ENCODE data around the gene CENPX. TPM values are rescaled to one million over a fixed set of nuclear protein-coding genes. Genes with fewer than 3 reads are reported as not detected.

Gene CENPX
- 22.8 TPM for total RNA-seq
- long read RNA-seq, transcript CENPX-201 (4 exons, 751 nt), result minor isoform, 12 of 33 reads
- long read RNA-seq, transcript CENPX-202 (5 exons, 805 nt), result major isoform, 17 of 33 reads
- long read RNA-seq, partial matches to known transcripts, result 1 of 33 reads
- long read RNA-seq, other reads (novel, unspliced or antisense), result 1 of 33 reads

GRCh38 chr17:82022310-82022980 lies at the start of gene CENPX:
CENPX (minus strand) TSS chr17:82022878; CDS start chr17:82022861, 17 bp downstream.
- DNase-seq (ENCODE audit: low spot score), result no peak
- intact Hi-C loops (cut with DNase I), result loop anchor here (5.0 kb wide), 1 partner anchor 45 kb away; the partner anchor contains the start of gene ASPSCR1

GRCh38 chr17:82070611-82071010 lies 47.9 kb upstream of the CENPX start:
- DNase-seq (ENCODE audit: low spot score), result no peak
- intact Hi-C loops (cut with DNase I), result no loop called here

DNA sequence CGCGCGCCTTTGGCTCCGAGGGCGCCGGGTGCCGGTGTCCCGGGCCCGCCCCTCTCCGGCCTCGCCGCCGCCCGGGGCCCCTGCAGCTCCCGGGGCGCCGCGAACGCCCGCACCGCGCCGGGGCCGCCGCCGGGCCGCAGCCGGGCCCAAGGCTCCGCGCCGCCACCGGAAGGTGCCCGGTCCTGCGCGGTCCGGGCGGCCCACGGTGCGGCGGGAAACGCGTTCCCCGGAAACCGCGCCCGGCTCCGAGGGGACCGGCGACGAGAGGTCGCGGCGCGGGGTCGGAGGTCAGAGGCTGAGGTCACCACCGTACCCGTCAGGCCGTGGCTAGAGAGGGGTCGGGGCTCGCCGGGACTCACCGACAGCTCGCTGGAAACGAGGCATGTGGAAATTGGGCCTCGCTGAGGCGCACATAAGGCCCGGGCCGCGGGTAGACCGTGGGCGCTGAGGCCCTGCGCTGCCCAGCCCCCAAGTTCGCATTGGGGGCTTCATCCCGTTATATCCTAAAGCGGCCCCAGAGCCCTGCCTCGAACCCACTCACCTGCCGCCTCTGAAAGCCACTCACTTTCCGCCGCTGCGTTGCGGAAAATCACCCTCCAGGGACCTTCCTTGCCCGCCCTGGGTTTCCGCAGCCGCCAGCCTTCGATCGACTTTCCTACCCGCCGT lies 43.1 kb upstream of the CENPX start, which contains the start of gene DUS1L:
DUS1L (minus strand) TSS at position 167 of the 666 bp plus-strand sequence. CDS start 745 bp downstream, outside the sequence.
- DNase-seq (ENCODE audit: low spot score), result peak; percentile 83
- intact Hi-C loops (cut with DNase I), result no loop called here

DNA sequence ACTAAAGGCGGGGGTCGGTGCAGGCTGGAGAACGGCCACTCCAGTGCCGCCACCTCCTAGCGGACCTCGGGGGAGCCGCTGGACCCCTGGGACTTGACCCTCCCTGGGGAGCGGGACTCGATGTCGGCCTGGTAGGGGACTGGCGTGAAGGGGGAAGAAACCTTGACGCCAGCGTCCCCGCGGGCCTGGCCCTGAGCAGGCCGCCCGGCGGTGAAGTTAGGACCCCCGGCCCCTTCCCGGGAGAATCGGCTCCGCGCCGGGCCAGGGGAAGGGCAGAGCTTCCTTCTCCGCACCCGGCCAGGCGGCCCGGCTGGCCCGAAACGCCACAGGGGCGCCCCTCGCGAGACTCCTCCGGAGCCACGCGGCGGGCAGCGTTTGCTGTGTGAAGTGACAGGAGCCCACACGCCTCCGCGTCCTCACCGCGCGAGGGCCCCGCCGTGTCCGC lies 42.5 kb upstream of the CENPX start:
- intact Hi-C loops (cut with DNase I), result no loop called here
- DNase-seq (ENCODE audit: low spot score), result no peak

DNA sequence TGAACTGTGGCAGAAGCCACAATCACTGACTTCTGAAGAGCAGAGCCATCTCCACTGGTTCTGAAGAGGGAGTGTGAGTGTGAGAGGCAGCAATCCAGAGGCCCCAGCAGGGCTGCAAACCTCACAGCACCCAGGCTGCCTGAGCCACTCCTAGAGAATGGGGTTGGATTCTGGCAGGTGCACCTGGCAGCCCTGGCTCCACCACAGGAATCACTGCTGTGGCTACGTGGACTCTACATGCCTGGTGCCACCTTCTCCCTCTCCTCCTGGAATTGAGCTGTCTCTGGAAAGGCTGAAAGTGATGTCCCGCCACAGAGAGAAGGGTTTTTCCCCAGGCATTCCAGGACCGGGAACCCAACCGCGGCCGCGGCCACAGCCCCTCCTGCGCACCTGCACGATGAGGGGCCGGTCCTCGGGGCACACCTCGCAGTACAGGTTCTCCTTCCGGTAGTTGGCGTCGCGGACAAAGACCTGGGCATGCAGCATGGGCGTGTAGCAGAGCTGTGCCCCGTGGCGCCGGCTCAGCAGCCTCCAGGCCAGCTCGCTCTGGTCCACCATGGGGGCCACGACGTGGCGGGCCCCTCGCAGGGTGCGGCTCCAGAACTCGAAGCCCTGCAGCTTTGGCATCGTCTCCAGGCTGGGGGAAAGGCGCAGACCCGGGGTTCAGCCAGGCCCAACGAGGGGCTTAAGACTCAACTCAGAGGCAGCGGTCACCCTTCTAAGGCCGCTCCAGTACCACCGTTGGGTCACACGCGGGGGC lies 41.9 kb upstream of the CENPX start:
- intact Hi-C loops (cut with DNase I), result no loop called here
- no peak for DNase-seq (ENCODE audit: low spot score)

DNA sequence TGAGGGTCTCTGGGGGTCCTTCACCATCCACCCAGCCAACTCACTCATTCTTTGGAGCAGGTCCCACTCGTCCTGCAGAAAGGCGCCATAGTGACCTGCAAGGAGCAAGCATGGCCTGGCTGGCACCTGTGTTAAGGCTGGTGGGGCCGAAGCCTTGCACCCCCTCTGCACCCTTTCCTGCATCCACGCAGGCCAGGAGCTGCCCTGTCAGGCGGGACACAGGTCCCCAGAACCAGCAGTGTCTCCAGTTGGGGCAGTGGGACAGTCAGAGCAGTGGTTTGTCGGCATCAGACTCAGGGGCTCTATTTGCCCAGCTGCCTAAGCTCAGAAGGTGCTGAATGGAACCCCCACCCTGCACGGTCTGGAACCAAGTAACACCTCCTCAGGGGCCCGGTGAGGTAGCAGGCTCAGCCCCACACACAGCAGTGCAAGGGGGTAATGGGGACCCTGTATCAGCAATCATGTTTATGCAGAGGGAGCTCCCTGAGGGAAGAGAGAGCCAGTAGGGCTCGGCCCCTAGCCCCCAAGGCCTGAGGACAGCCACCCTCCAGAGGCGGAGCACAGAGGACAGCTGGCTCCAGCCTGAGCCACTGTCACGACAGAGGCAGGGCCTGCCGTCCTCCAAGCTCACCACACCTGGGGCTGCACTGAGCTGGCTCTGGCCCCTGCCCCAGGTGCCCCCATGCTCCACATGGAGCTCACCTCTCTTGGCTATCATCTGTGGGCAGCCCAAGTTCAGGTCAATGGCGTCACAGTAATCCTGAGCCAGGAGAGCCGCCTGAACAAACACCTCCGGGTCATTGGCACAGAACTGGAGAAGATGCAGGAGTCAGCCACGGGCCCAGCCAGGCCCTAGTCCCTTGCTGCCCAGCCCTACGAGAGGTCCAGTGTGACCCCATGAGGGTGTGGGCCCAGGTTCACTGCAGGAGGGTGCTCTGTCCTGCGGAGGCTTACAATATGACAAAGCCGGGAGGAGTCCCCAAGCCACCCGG lies 41.0 kb upstream of the CENPX start:
- intact Hi-C loops (cut with DNase I), result no loop called here
- DNase-seq (ENCODE audit: low spot score), result no peak

GRCh38 chr17:82062984-82063368 lies 40.3 kb upstream of the CENPX start:
- no peak for DNase-seq (ENCODE audit: low spot score)
- intact Hi-C loops (cut with DNase I), result no loop called here

DNA sequence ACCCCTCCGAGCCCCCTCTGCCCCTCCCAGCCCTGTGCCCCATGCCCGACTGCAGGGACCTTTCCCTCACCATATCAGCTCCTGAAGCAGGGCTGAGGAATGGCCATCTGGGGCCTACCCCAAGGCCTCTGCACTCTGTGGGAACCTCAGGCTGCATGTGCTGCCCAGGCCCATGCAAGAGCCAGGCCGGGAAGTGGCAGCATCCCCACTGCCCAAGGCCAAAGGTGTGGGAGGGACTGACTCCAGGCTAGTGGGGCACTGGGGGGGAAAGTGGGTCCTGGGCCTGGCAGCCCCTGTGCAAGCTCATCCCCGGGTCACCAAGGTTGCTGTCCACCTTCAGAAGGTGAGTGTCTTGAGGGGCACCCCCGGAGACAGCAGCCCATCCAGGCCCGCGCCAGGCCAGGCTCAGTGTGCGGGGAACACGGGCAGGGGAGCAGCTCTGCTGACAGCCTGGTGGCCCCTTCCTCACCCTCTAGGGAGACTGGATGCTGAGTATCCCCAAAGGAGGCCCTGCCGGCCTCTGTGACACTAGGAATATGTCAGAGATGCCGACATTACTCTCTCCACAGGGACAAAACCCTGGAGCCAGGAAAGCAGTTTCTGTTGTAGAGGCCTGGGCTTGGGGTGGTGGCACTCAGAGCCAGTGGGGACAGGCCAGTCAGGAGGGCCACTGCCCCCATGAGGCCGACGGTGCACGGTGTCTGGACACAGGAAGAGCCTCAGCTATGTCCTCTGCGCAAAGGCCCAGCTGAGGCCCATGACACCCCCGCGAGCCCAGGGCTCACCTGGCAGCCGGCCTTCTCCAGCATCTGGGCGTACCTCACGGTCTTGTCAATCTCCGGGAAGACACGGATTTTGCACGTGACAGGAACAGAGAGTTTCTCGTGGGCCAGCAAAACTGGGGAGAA lies 39.7 kb upstream of the CENPX start:
- intact Hi-C loops (cut with DNase I), result no loop called here
- DNase-seq (ENCODE audit: low spot score), result no peak

DNA sequence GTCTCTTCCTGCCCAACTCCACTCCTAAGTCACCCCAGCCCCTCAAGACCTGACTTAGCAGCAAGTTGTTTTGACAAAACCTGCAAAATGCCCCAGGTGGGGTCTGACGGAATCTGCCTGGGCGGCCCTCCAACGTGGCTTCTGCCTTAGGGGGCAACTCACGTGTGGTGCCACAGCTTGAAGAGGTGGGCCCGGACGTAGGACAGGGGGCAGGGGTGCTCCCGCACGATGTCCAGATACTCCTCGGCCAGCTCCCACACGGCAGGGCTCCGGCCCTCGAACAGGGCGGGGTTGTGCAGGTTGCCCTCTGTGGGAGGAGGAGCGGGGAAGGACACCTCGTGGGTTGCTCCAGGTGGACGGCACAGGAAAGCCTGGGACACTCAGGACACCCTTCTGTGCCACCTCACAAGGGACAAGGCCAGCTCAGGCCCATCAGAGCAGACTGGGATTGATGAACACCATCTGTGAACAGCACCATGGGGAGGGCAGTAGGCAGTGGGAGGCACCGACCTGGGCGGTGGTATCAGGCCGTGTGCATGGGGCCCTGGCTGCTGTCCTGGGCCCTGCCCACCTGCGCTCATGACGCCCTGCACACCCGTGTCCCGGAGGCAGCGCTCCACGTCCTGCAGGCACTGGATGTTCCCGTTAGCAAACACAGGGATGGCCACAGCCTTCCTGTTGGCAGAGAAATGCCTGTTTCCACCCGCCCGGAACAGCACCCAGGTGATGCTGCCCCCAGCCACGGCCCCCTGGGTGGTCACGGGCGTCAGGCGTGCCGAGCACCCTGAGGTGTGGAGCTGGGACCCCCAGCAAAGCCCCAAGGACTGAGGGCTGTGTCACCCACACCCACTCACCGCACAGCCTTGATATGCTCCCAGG lies 38.6 kb upstream of the CENPX start:
- no peak for DNase-seq (ENCODE audit: low spot score)
- intact Hi-C loops (cut with DNase I), result no loop called here

GRCh38 chr17:82060614-82061013 lies 37.9 kb upstream of the CENPX start:
- intact Hi-C loops (cut with DNase I), result no loop called here
- no peak for DNase-seq (ENCODE audit: low spot score)

DNA sequence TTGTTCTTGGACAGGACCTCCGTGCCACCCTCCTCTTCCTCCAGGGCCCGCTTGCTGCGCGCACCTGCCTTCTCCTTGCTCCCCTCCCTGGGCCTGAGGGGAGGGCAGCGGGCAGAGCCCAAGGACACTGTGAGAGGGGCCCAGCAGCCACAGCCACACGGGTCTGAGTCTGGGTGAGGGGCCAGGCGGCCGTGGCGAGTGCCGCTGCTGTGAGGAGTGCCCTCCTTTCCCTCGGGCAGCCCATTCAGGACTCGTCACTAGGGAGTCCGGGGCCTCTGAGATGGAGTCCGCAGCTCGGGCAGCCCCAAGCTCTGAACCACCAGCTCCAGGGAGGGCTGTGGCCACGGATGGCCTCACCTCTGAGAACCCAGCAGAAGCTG lies 37.3 kb upstream of the CENPX start:
- no peak for DNase-seq (ENCODE audit: low spot score)
- intact Hi-C loops (cut with DNase I), result no loop called here

DNA sequence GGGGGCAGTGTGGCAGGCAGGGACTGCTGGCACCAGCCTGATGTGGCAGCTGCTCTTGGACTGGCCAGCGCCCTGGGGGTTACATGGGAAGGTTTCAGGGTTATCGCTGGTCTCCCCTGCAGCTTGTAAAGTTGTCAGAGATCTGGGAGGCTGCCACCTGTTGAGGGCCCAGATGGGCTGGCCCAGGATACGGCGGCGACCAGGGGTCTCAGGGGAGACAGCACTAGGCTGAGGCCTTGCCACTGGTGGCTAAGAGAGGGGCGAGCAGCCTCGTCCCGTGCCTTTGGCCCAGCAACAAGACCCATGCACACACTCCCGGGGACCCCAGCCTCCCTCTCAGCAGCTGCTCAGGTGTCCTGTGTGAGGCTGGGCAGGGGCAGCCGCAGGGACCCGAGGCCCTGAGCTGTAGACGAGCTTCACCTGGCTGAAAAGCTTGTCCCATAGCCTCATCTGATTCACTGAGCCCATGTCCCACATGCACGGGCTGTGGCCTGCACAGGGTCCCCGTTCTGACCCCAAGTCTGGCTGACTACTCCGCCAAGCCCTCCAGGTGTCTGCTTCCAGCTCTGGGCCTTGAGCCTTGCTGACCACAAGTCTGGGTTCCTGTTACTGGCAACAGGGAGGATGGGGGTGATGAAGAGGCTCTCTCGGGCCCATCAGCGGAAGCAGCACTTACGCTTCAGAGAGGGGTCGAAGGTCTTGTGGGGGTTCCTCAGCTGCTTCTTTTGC lies 36.8 kb upstream of the CENPX start:
- intact Hi-C loops (cut with DNase I), result no loop called here
- no peak for DNase-seq (ENCODE audit: low spot score)

- intact Hi-C loops (cut with DNase I), result no loop called here
- DNase-seq (ENCODE audit: low spot score), result no peak
Observed at GRCh38 chr17:82058855-82059249, 36.2 kb upstream of the CENPX start.

GRCh38 chr17:82058230-82058854 lies 35.7 kb upstream of the CENPX start:
- intact Hi-C loops (cut with DNase I), result no loop called here
- DNase-seq (ENCODE audit: low spot score), result no peak

DNA sequence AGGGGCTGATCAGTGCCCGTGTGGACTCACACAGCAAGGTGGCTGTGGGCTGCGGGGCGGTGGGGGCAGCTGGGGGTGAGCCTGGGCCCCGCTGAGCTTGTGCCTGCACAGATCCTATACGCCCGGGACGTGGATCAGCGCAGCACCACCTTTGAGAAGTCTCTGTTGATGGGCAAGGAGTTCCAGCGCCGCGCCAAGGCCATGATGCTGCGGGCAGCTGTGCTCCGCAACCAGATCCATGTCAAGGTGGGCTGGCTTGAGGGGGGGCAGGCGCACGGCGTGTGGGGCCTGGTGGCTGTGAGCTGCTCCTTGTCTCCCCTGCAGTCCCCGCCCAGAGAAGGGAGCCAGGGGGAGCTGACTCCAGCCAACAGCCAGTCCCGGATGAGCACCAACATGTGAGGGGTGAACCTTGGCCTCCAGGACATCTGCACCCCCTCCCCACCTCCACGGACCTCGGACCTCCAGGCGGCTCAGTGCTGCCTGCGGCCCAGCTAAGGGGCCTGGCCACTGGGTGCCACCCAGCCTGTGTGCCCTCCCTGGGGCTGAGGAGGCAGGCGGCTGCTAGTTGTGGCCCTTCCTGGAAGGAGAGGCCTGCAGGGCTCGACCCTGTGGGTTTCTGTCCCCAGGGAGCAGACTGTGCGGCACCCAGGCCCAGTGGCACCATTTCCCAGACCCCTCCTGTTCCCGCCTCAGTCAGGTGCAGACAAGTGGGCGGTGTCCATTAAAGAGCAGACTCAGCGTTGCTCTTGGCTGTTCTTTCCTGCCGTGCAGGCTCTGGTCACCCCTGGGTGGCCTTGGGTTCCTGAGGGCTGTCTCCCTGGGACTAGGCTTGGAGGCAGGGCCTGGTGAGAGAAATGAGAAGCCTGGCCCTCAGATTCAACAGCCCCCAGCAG lies 34.3 kb upstream of the CENPX start:
- intact Hi-C loops (cut with DNase I), result no loop called here
- DNase-seq (ENCODE audit: low spot score), result no peak
